ENCODE data around the gene ZNF491.
"Not testable (repeated sequence)": the region's sequence is repeated elsewhere in the genome, so short reads cannot be mapped to it uniquely, and the experiment has no call there.

DNA sequence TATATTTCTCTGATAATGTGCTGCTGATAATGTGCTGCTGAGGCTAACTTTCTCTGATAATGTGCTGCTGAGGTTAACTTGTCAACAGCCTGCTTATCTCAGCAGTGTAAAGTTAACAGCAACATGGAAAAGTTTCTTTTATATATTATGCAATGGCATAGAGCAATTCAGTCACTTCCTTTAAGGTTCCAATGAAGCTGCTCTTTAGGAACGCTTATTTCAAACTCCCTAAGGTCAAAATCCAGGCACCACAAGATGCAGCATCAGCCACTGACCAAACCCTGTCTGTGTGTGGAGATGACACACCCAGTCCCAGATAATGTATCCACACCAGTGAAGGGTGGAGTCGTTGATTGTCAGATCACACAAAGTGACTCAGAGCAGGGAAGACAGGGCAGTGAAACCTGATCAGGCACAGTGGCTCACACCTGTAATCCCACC lies 37.3 kb downstream of the ZNF491 start:
- TF ChIP-seq ZNF830 (tag by site-specific recombination; IDR thresholded peaks at IDR 0.05; ENCODE audit: low read depth); RBAK (tag by site-specific recombination; IDR thresholded peaks at IDR 0.05); TCF7L2 (IDR thresholded peaks at IDR 0.05; ENCODE audit: borderline replicate concordance, low read depth, low read length); ZNF747 (tag by site-specific recombination; IDR thresholded peaks at IDR 0.05); ZNF274 (IDR thresholded peaks at IDR 0.05; ENCODE audit: low read length); ZNF274 (tag by site-specific recombination; IDR thresholded peaks at IDR 0.05; ENCODE audit: borderline replicate concordance); ZNF837 (tag by site-specific recombination; IDR thresholded peaks at IDR 0.05); ZNF302 (tag by site-specific recombination; IDR thresholded peaks at IDR 0.05; ENCODE audit: low read depth): not testable (repeated sequence)
- TF ChIP-seq, protein P1, sequence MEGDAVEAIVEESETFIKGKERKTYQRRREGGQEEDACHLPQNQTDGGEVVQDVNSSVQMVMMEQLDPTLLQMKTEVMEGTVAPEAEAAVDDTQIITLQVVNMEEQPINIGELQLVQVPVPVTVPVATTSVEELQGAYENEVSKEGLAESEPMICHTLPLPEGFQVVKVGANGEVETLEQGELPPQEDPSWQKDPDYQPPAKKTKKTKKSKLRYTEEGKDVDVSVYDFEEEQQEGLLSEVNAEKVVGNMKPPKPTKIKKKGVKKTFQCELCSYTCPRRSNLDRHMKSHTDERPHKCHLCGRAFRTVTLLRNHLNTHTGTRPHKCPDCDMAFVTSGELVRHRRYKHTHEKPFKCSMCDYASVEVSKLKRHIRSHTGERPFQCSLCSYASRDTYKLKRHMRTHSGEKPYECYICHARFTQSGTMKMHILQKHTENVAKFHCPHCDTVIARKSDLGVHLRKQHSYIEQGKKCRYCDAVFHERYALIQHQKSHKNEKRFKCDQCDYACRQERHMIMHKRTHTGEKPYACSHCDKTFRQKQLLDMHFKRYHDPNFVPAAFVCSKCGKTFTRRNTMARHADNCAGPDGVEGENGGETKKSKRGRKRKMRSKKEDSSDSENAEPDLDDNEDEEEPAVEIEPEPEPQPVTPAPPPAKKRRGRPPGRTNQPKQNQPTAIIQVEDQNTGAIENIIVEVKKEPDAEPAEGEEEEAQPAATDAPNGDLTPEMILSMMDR (tag by site-specific recombination; IDR thresholded peaks at IDR 0.05): not testable (repeated sequence)
- TF ChIP-seq, protein P2, sequence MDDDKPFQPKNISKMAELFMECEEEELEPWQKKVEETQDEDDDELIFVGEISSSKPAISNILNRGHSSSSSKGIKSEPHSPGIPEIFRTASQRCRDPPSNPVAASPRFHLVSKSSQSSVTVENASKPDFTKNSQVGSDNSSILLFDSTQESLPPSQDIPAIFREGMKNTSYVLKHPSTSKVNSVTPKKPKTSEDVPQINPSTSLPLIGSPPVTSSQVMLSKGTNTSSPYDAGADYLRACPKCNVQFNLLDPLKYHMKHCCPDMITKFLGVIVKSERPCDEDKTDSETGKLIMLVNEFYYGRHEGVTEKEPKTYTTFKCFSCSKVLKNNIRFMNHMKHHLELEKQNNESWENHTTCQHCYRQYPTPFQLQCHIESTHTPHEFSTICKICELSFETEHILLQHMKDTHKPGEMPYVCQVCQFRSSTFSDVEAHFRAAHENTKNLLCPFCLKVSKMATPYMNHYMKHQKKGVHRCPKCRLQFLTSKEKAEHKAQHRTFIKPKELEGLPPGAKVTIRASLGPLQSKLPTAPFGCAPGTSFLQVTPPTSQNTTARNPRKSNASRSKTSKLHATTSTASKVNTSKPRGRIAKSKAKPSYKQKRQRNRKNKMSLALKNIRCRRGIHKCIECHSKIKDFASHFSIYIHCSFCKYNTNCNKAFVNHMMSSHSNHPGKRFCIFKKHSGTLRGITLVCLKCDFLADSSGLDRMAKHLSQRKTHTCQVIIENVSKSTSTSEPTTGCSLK (tag by site-specific recombination; IDR thresholded peaks at IDR 0.05): not testable (repeated sequence)
- TF ChIP-seq, protein P3, sequence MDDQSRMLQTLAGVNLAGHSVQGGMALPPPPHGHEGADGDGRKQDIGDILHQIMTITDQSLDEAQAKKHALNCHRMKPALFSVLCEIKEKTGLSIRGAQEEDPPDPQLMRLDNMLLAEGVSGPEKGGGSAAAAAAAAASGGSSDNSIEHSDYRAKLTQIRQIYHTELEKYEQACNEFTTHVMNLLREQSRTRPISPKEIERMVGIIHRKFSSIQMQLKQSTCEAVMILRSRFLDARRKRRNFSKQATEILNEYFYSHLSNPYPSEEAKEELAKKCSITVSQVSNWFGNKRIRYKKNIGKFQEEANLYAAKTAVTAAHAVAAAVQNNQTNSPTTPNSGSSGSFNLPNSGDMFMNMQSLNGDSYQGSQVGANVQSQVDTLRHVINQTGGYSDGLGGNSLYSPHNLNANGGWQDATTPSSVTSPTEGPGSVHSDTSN (CRISPR knock-in tag; IDR thresholded peaks at IDR 0.05): not testable (repeated sequence)
- TF ChIP-seq, protein P4, sequence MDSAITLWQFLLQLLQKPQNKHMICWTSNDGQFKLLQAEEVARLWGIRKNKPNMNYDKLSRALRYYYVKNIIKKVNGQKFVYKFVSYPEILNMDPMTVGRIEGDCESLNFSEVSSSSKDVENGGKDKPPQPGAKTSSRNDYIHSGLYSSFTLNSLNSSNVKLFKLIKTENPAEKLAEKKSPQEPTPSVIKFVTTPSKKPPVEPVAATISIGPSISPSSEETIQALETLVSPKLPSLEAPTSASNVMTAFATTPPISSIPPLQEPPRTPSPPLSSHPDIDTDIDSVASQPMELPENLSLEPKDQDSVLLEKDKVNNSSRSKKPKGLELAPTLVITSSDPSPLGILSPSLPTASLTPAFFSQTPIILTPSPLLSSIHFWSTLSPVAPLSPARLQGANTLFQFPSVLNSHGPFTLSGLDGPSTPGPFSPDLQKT (IDR thresholded peaks at IDR 0.05; ENCODE audit: borderline replicate concordance, low read depth, low read length): not testable (repeated sequence)
- TF ChIP-seq, protein P5, sequence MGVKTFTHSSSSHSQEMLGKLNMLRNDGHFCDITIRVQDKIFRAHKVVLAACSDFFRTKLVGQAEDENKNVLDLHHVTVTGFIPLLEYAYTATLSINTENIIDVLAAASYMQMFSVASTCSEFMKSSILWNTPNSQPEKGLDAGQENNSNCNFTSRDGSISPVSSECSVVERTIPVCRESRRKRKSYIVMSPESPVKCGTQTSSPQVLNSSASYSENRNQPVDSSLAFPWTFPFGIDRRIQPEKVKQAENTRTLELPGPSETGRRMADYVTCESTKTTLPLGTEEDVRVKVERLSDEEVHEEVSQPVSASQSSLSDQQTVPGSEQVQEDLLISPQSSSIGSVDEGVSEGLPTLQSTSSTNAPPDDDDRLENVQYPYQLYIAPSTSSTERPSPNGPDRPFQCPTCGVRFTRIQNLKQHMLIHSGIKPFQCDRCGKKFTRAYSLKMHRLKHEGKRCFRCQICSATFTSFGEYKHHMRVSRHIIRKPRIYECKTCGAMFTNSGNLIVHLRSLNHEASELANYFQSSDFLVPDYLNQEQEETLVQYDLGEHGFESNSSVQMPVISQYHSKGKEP (tag by site-specific recombination; IDR thresholded peaks at IDR 0.05): not testable (repeated sequence)
